ENCODE data around the gene TPPP. TPM values are rescaled to one million over a fixed set of nuclear protein-coding genes. Genes with fewer than 3 reads are reported as not detected.

Gene TPPP
- polyA plus RNA-seq, 4 donors: 3.0 to 6.2 (median 4.4) TPM

DNA sequence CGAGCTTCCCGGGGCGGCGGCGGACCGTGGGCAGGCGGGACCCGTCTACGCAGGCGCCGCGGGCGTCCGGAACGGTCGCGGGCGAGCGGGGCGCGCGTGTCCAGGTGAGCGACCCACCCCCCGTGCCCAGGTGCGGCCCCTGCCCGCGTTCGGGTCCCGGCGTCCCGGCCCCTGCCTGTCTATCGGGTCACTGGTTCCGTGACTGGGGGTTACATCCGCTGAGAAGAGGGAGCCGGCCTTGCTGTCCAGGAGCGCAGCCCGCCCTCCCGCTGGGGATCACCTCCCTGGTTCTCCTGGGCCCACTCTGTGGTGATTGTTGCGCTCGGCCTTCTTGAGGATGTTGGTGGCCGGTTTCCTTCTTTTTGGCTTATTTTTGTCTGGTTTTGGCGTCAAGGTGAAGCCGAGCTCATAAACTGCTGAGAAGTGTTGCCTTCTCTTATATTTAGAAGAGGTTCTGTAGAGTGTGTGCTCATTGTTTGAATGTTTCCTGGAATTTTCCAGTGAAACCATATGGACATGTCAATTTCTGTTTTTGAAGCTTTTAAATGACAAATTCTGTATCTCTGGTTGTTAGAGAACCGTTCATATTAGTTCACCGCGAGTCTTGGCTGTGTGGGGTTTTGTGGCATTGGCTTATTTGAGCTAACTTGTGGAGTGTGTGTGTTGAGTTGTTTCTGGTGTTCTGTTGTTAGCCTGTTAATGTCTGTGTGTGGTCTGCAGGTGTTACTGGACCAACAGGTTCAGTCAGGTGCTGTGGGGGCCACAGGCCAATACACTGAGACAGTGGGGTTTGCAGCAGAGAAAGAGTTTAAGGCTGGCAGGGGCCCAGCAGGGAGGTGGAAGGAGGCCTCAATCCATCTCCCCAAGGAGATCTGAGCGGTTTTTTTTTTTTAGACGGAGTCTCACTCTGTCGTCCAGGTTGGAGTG lies 80.4 kb downstream of the TPPP start:
- DNase-seq (ENCODE audit: low read depth in 4 of 4, low spot score in 3 of 4): no peak

DNA sequence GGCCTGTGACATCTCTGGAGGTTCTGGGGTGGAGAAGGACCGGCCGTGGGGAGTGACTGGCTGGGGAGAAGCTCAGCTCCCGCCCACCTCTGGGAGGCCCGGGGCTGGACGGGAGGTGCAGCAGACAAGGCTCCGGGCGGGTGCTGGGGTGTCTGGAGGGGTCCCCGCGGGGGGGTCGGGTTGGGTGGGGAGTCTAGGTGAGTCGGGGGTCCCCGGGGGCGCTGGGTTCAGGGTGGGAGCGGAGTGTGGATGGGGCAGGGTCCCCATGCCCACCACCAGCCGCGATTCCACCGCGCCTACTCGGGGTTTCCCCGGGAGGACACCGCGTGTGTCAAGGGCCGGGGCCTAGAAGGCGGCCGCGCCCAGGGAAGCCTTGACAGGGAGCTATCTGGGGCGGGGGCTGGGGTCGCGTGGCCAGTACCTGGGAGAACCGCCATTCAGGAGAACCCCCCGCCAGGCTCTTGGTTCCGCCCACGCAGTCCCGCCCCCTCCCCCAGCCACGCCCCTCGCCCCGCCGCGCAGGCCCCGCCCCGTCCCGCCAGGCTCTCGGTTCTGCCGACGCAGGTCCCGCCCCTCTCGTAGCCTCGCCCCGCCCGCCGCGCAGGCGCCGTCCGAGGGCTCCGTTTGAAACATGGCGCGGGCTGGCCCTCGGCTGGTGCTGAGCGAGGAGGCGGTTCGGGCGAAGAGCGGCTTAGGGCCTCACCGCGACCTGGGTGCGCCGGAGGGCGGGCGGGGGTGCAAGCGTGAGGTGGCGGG lies 81.2 kb downstream of the TPPP start, which contains the start of gene CEP72:
TSS of gene CEP72 (plus strand) at position 610 of the 756 bp plus-strand sequence. CDS start at position 632, 22 bp downstream.
- peak; percentile 74 to 81 (median 74) for DNase-seq (ENCODE audit: low read depth in 4 of 4, low spot score in 3 of 4)

DNA sequence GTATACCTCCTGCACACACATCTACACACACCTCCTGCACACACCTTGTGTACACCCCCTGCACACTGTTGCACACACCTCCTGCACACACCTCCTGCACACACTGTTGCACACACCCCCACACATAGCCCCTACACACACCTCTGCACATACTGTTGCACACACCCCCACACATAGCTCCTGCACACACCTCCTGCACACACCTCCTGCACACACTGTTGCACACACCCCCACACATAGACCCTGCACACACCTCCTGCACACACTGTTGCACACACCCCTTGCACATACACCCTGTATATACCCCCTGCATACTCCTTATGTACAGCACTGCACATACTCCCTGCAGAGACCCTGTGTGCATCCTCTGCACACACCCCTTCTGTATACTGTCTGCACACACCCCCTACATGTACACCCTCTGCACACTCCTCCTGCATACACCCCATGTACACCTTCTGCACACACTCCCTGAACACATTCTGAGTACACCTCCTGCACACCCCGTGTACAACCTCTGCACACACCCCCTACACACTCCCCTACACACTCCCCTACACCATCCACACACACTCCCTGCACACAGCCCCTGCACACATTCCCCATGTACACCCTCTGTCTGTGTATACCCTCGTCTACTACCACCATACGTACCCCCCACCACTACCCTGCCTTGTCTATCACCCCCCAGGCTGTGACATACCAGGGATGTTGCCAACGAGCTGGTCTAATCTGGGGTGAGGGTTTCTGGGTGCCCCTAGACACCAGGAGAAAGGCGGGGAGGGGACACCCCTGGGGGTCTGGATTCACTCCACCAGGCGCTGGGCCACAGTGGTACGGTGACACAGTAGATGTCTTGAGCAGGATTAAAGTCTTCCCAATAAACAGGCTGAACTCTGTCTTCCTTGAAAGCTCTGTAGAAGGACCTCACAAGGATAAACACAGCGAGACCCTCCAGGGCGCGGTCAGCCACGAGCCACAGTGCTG lies 82.1 kb downstream of the TPPP start:
- no peak for DNase-seq (ENCODE audit: low read depth in 4 of 4, low spot score in 3 of 4)

DNA sequence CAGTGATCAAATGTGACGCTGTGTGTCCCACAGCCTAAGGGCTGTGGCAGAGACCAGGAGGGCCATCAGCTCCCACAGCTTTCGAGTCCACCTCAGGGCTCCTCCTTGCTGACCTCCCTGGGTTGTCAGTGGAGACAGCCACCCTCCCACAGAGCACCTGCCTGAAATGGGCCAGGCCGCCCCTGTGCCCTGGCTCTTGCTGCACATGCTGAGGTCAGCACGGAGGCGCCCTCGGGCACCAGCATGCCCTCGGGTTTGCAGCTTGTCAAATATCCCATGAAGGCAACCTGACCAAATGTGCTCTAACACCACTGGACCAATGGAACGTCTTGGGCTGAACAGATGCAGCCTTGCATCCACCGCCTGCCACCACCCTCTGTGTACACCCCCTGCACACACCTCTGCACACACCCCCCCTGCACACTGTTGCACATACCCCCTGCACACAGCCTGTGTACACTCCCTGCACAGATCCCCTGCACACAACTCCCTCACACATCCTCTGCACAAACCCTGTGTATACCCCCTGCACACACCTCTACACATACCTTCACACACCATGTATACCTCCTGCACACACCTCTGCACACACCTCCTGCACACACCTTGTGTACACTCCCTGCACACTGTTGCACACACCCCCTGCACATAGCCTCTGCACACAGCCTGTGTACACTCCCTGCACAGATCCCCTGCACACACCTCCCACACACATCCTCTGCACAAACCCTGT lies 83.0 kb downstream of the TPPP start:
- no peak for DNase-seq (ENCODE audit: low read depth in 4 of 4, low spot score in 3 of 4)

Other genes starting within 250 kb of the TPPP start
- gene SLC9A3, start 168.9 kb downstream of the TPPP start, polyA plus RNA-seq (ENCODE audit: insufficient read length in 4 of 4): 10 to 100 TPM; 40.5 to 60.9 (median 47.3) TPM
- gene CEP72, start 81.0 kb downstream of the TPPP start, polyA plus RNA-seq (ENCODE audit: insufficient read length in 4 of 4): 10 to 100 TPM in 1 of 4 donors, 1 to 10 TPM in 3; 7.2 to 10.7 (median 8.9) TPM
- 1 to 10 TPM; 3.3 to 5.1 (median 4.5) TPM for gene ZDHHC11B, start 91.4 kb upstream of the TPPP start, polyA plus RNA-seq (ENCODE audit: insufficient read length in 4 of 4)
- gene ZDHHC11, start 157.6 kb upstream of the TPPP start, polyA plus RNA-seq (ENCODE audit: insufficient read length in 4 of 4): 1 to 10 TPM; 6.4 to 6.9 (median 6.7) TPM
- gene BRD9, start 199.4 kb upstream of the TPPP start, polyA plus RNA-seq (ENCODE audit: insufficient read length in 4 of 4): 10 to 100 TPM; 33.0 to 38.8 (median 36.7) TPM
- gene TRIP13, start 199.5 kb upstream of the TPPP start, polyA plus RNA-seq (ENCODE audit: insufficient read length in 4 of 4): 10 to 100 TPM; 11.3 to 17.0 (median 15.4) TPM